KMS-11 (cell line): ENCODE data around the gene LASP1.
A peak's percentile ranks its signal among the peaks of the same experiment; 100 is the strongest.

Experiments
- H2AFZ ChIP-seq: fragments of 200-600 bp; sonication (generic); 2 replicates; pipeline ENCODE4 v1.6.1; 2016; ENCODE audit warnings: antibody characterized with exemption, mixed run types, low read depth
- H3K27ac ChIP-seq: fragments of 200-600 bp; sonication (generic); 2 replicates; pipeline ENCODE4 v1.6.1; 2016; ENCODE audit warnings: mild to moderate bottlenecking, mixed run types
- H3K27me3 ChIP-seq: fragments of 200-600 bp; sonication (generic); 2 replicates; pipeline ENCODE4 v1.6.1; 2017; ENCODE audit warnings: mild to moderate bottlenecking, low read depth, mixed run types, moderate library complexity; ENCODE audit not compliant: insufficient read depth
- H3K36me3 ChIP-seq: fragments of 200-600 bp; sonication (generic); 2 replicates; pipeline ENCODE4 v1.6.1; 2017; ENCODE audit warnings: mild to moderate bottlenecking, mixed run types; ENCODE audit not compliant: insufficient read depth
- H3K4me1 ChIP-seq: fragments of 200-600 bp; sonication (generic); 2 replicates; pipeline ENCODE4 v1.6.1; 2016; ENCODE audit warnings: mild to moderate bottlenecking, low read depth, mixed run types; ENCODE audit not compliant: poor library complexity, severe bottlenecking
- H3K4me2 ChIP-seq: fragments of 200-600 bp; sonication (generic); 2 replicates; pipeline ENCODE4 v1.7.0; 2016; ENCODE audit warnings: mild to moderate bottlenecking, mixed run types
- H3K4me3 ChIP-seq: fragments of 200-600 bp; sonication (generic); IDR thresholded peaks from 2 replicates; pipeline ENCODE4 v1.6.1; 2017; ENCODE audit warnings: low read depth, low read length, mixed read lengths; ENCODE audit not compliant: insufficient read depth
- H3K79me2 ChIP-seq: fragments of 200-600 bp; sonication (generic); 2 replicates; pipeline ENCODE4 v1.6.1; 2016; ENCODE audit warnings: low read depth, mixed run types; ENCODE audit not compliant: insufficient read depth
- H3K9ac ChIP-seq: fragments of 200-600 bp; sonication (generic); 2 replicates; pipeline ENCODE4 v1.6.1; 2016; ENCODE audit warnings: mild to moderate bottlenecking, mixed run types
- H4K20me1 ChIP-seq: fragments of 200-600 bp; sonication (generic); 2 replicates; pipeline ENCODE4 v1.6.1; 2016; ENCODE audit warnings: mild to moderate bottlenecking, mixed run types; ENCODE audit not compliant: insufficient read depth
- CTCF ChIP-seq: fragments of 200-600 bp; sonication (generic); conservative IDR thresholded peaks from 2 replicates; pipeline ENCODE4 v1.6.1; 2017; ENCODE audit warnings: low read depth, mild to moderate bottlenecking, antibody characterized with exemption, low read length, moderate library complexity, mixed read lengths

The LASP1 gene

GRCh38 chr17:38868817-38869525 lies 887 bp upstream of the LASP1 start:
- Histone ChIP-seq H3K27ac (peak overlapping the region; percentile 74), H3K79me2 (peaks cover 33% of the 10 kb centered on the region), H3K4me1 (peaks cover 24% of the 10 kb centered on the region), H3K27me3 (no peaks in the 10 kb centered on the region), H2AFZ (peak overlapping the region; percentile 56), H4K20me1 (no peaks in the 10 kb centered on the region), H3K4me2 (peak overlapping the region; percentile 88), H3K4me3 (no peak overlapping the region), H3K9ac (peak overlapping the region; percentile 62), H3K36me3 (no peaks in the 10 kb centered on the region)
- TF ChIP-seq CTCF, result no peak

- Histone ChIP-seq H3K4me2 (peak overlapping the region; percentile 97), H3K4me1 (peaks cover 25% of the 10 kb centered on the region), H3K27ac (peak overlapping the region; percentile 74), H3K36me3 (no peaks in the 10 kb centered on the region), H3K79me2 (peaks cover 48% of the 10 kb centered on the region), H2AFZ (peak overlapping the region; percentile 56), H4K20me1 (no peaks in the 10 kb centered on the region), H3K9ac (peak overlapping the region; percentile 62), H3K4me3 (peak overlapping the region; percentile 64), H3K27me3 (no peaks in the 10 kb centered on the region)
- no peak for TF ChIP-seq CTCF
Observed at GRCh38 chr17:38870259-38871165, 654 bp downstream of the LASP1 start.

DNA sequence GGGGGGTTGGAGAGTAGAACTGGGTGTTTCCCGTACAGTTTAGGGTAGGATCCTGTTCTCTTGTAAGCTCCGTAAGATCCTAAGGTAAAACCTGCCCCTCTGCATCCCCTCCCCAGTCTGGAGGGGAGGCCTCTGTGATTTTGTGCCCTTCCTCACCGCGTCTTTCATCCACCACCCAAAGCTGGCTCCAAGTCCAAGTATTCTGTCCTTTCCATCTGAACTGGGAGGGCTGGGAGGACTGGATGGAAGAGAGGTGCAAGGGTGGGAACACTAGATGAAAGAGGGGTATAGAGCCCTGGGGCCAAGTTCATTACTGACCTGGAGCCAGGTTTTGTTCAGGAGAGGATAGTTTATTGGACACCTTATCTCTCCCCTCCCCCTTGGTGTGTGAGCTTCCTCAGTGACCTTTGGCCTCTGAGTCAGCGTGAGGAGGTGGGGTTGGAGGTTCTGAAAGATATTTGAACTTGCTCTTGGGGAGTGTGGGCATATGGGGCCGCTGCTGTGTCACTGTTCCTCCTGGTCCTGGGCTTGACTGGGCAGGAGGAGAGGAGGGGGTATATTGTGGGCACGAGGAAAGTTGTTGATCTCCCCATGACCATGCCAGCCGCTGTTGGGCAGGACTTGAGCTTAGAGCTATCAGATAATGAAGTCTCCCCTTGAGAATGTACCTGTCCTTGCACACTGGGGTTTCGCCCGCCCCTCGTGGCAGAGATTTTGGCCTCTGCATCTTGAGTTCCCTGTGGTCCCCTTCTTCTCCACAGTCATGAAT lies 1.6 kb downstream of the LASP1 start:
- H3K27ac ChIP-seq, result peak overlapping the region; percentile 55
- no peaks in the 10 kb centered on the region for H4K20me1 ChIP-seq
- H2AFZ ChIP-seq, result peak overlapping the region; percentile 31; the same call in 1 of the 2 replicates
- H3K27me3 ChIP-seq, result no peaks in the 10 kb centered on the region
- no peaks in the 10 kb centered on the region for H3K36me3 ChIP-seq
- peak overlapping the region; percentile 97 for H3K4me2 ChIP-seq
- peaks cover 30% of the 10 kb centered on the region for H3K4me1 ChIP-seq
- H3K4me3 ChIP-seq, result no peak overlapping the region
- TF ChIP-seq CTCF, result no peak
- H3K79me2 ChIP-seq, result peaks cover 53% of the 10 kb centered on the region
- H3K9ac ChIP-seq, result peak overlapping the region; percentile 58; the same call in 1 of the 2 replicates

DNA sequence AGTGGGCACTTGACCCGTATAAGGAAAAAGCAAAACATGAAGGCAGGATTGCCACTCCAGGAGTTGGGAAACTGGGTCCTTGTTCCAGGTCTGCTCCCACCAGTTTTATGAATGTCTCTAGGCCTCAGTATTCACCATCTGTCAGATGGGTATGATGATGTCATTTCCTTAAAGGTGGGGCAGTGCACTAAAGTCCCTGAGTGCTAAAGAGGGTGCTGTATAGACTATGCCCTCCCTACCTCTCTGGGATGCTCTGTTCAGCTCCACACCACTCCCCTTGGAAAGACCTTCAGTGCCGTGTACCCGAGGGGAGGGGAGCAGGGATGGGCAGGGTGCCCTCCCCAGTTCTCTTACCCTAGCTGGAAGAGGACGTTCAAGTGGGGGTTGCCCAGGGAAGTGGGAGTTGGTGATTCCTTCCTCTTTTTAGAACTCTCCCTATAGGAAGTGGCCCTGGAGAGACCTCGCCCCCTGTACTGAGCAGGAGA lies 2.2 kb downstream of the LASP1 start:
- H3K27ac ChIP-seq, result peak overlapping the region; percentile 55
- H3K27me3 ChIP-seq, result no peaks in the 10 kb centered on the region
- H3K36me3 ChIP-seq, result no peaks in the 10 kb centered on the region
- H3K4me3 ChIP-seq, result no peak overlapping the region
- no peaks in the 10 kb centered on the region for H4K20me1 ChIP-seq
- peaks cover 60% of the 10 kb centered on the region for H3K79me2 ChIP-seq
- peaks cover 36% of the 10 kb centered on the region for H3K4me1 ChIP-seq
- no peak for TF ChIP-seq CTCF
- peak overlapping the region; percentile 97 for H3K4me2 ChIP-seq
- H2AFZ ChIP-seq, result no peak overlapping the region
- H3K9ac ChIP-seq, result peak overlapping the region; percentile 58; the same call in 1 of the 2 replicates
